Thymus (tissue), 11 donors: ENCODE results near the gene CA7. TPM values are rescaled to one million over a fixed set of nuclear protein-coding genes. Genes with fewer than 3 reads are reported as not detected.
"Not testable (repeated sequence)": the region's sequence is repeated elsewhere in the genome, so short reads cannot be mapped to it uniquely, and the experiment has no call there.

Experiments used
- DNase-seq, 9 donors: peaks; one replicate each; pipeline ENCODE4 v3.0.0-alpha.2; 2013; ENCODE audit warnings: low spot score in 9 of 9, low read depth in 6 of 9, missing footprints in 1 of 9
- H3K27ac ChIP-seq, 2 donors: one replicate each; pipeline ENCODE4 v1.5.1; 2013; ENCODE audit warnings: control low read depth in 1 of 2, low read depth in 1 of 2, low read length in 1 of 2, mild to moderate bottlenecking in 1 of 2, moderate library complexity in 1 of 2
- H3K27me3 ChIP-seq, 2 donors: one replicate each; pipeline ENCODE4 v1.5.1; 2013; ENCODE audit warnings: low read length in 1 of 2; ENCODE audit not compliant: control insufficient read depth in 2 of 2, insufficient read depth in 1 of 2
- H3K36me3 ChIP-seq, 2 donors: one replicate each; pipeline ENCODE4 v1.5.1; 2013; ENCODE audit warnings: low read length in 1 of 2, mild to moderate bottlenecking in 1 of 2, moderate library complexity in 1 of 2; ENCODE audit not compliant: control insufficient read depth in 2 of 2, insufficient read depth in 2 of 2
- H3K4me1 ChIP-seq, 2 donors: one replicate each; pipeline ENCODE4 v1.5.1; 2013; ENCODE audit warnings: low read length in 2 of 2; ENCODE audit not compliant: control insufficient read depth in 2 of 2, insufficient read depth in 2 of 2
- H3K4me3 ChIP-seq, 2 donors: one replicate each; pipeline ENCODE4 v1.5.1; 2013; ENCODE audit warnings: low read length in 2 of 2, control low read depth in 1 of 2, mild to moderate bottlenecking in 1 of 2
- H3K9me3 ChIP-seq, 2 donors: one replicate each; pipeline ENCODE4 v1.5.1; 2013; ENCODE audit warnings: low read length in 1 of 2, mild to moderate bottlenecking in 1 of 2; ENCODE audit not compliant: control insufficient read depth in 2 of 2, insufficient read depth in 1 of 2
- WGBS: extraction: QIAGEN DNeasy Blood & Tissue Kit; methylation state at CpG from one replicate; pipeline ENCODE4 v1.1.7; 2013; 5-methylcytosine and 5-hydroxymethylcytosine counted together
- polyA plus RNA-seq: library from polyadenylated mRNA; stranded (reverse); fragments of 200-250 nt; gene quantifications from one replicate; pipeline ENCODE4 v1.2.3, GENCODE V29; 2013
- total RNA-seq: library from RNA; stranded (reverse); fragments of 120-200 nt; gene quantifications from one replicate; pipeline ENCODE4 v1.2.4, GENCODE V29; 2013
- donor health status: healthy.

The CA7 gene
- total and polyA plus RNA-seq, 2 donors = 0.19 to 0.80 TPM

DNA sequence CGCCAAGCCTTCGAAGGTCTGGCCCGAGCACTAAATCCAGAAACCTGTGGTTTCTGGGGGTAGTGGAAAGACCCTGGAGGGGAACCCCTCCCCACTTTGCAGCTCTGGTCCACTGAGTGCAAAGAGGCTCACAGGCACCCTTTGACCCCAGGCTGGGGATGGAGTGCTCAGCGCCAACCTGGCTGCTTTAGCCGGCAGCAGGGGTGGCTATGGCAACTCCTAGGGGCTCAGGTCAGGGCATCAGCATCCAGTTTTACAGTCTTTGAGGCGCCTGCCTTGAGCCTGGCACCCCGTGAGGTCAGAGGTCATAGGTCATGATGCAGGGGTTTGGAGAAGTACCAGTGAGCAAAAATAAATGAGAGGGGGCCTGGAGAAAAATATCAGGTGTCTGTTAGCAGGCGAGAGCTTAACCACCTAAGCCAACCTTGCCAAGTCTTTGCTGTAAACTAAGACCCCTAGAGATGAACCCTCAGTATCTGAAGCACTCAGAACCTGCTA lies 17.9 kb downstream of the CA7 start:
- no peak for DNase-seq

DNA sequence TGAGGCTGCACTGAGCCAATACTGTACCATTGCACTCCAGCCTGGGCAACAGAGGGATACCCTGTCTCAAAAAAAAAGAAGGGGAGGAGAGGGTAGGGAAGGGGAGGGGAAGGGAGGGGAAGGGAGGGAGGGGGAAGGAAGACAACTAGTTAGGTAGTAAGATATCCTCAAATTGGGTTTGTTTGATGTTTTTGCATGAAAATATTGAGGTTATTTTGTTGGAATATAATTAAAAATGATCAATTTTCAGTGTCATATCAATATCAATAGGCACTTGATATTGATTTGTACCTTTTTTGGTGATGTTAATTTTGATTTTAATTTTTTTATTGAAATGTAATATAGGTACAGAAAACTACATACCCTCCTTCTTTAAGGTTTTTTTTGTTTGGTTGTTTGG lies 19.5 kb downstream of the CA7 start:
- Histone ChIP-seq H3K36me3 (no peaks in the 10 kb centered on the region), H3K27me3 (no peaks in the 10 kb centered on the region), H3K4me1 (no peaks in the 10 kb centered on the region), H3K9me3 (no peaks in the 10 kb centered on the region), H3K4me3 (no peak overlapping the region), H3K27ac (no peak overlapping the region)
- no peak for DNase-seq

More for the DNA sequence above, 17.9 kb downstream of the CA7 start:
- H3K27me3 ChIP-seq = no peaks in the 10 kb centered on the region
- whole genome bisulfite sequencing = 97% methylated on average over 8 of the region's 8 CpGs
- H3K4me1 ChIP-seq = no peaks in the 10 kb centered on the region
- H3K9me3 ChIP-seq = no peaks in the 10 kb centered on the region
- no peak overlapping the region for H3K4me3 ChIP-seq
- no peak overlapping the region for H3K27ac ChIP-seq
- no peaks in the 10 kb centered on the region for H3K36me3 ChIP-seq

DNA sequence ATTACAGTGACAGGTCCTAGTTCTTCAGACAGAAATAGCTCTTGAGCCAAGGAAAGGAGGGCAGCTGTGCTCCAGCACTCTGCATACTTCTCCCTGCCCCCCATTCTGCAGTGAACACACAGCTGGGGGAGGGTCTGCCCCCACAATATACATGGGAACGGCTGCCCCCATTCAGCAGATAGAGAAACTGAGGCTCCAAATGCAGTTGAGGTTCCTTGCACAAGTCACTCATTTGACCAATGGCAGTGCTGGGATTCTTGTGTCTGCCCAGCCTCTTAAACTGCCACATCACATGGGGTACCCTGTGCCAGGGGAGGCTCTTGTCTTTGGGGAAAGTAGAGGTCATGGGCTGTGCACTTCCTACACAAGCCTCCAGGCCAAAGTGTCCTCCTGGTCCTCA lies 25.2 kb downstream of the CA7 start:
- DNase-seq = no peak
- WGBS = 98% methylated on average over 1 of the region's 1 CpG
- Histone ChIP-seq H3K36me3 (no peaks in the 10 kb centered on the region), H3K27ac (no peak overlapping the region), H3K4me1 (peaks cover 0 to 7% of the 10 kb centered on the region in 2 donors), H3K4me3 (no peak overlapping the region), H3K27me3 (peaks cover 0 to 14% of the 10 kb centered on the region in 2 donors), H3K9me3 (no peaks in the 10 kb centered on the region)

DNA sequence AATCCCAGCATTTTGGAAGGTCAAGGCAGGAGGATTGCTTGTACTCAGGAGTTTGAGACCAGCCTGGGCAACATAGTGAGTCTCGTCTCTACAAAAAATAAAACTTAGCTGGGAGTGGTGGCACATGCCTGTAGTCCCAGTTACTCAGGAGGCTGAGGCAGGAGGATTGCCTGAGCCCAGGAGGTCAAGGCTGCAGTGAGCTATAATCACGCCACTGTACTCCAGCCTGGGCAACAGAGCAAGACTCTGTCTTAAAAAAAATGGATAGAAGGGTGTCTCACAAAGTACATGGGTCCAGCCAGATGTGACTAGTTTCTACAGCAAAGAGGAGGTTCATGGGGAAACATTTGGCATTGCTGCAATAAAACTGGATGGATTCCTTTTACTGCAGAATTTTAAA lies 27.1 kb downstream of the CA7 start:
- peaks cover 0 to 14% of the 10 kb centered on the region in 2 donors for H3K27me3 ChIP-seq
- H3K27ac ChIP-seq, H3K9me3 ChIP-seq, H3K4me1 ChIP-seq, H3K4me3 ChIP-seq, H3K36me3 ChIP-seq, DNase-seq: not testable (repeated sequence)
- 98% methylated on average over 2 of the region's 2 CpGs for WGBS

DNA sequence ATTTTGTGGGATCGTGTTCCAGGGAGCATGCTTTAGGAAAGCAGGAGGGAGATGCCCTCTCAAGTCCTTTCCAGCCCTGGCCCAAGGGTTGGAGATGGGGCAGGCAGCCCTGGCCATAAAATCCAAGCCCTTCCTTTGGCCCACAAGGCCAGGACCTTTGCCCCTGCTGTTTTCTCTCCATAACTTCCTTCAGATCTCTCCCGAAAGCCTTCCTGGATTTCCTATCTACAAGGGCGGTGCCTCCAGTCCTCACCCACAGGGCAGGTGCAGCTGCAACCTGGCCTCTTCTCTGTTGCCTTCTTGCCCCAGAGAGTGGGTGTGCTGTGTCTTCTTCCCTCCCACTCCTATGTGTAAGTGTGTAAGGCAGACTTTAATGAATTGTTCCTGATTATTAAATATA lies 27.6 kb downstream of the CA7 start:
- WGBS = 97% methylated on average over 3 of the region's 3 CpGs
- H3K9me3 ChIP-seq = no peaks in the 10 kb centered on the region
- H3K4me1 ChIP-seq = peaks cover 0 to 7% of the 10 kb centered on the region in 2 donors
- no peaks in the 10 kb centered on the region for H3K36me3 ChIP-seq
- no peak overlapping the region for H3K27ac ChIP-seq
- no peak for DNase-seq
- H3K27me3 ChIP-seq = peaks cover 0 to 14% of the 10 kb centered on the region in 2 donors
- H3K4me3 ChIP-seq = no peak overlapping the region

DNA sequence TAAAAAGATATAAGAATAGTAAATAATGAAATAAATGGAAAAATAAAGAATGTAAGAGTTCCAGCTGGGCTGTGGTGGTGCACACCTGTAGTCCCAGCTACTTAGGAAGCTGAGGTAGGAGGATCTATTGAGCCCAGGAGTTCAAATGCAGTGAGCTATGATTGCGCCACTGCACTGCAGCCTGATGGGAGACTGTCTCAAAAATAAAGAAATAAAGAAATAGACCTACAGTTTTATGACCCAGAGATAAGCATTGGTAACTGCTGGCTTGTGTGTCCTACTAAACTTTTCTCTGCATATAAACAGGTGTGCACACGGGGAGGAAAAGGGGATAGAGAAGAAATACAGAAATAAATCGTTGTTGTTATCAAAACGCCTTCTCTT lies 28.3 kb downstream of the CA7 start:
- peaks cover 0 to 7% of the 10 kb centered on the region in 2 donors for H3K4me1 ChIP-seq
- WGBS = 65% methylated on average over 4 of the region's 4 CpGs
- H3K27ac ChIP-seq = no peak overlapping the region
- H3K36me3 ChIP-seq = no peaks in the 10 kb centered on the region
- H3K4me3 ChIP-seq = no peak overlapping the region
- H3K27me3 ChIP-seq = peaks cover 0 to 14% of the 10 kb centered on the region in 2 donors
- no peaks in the 10 kb centered on the region for H3K9me3 ChIP-seq
- DNase-seq = no peak

DNA sequence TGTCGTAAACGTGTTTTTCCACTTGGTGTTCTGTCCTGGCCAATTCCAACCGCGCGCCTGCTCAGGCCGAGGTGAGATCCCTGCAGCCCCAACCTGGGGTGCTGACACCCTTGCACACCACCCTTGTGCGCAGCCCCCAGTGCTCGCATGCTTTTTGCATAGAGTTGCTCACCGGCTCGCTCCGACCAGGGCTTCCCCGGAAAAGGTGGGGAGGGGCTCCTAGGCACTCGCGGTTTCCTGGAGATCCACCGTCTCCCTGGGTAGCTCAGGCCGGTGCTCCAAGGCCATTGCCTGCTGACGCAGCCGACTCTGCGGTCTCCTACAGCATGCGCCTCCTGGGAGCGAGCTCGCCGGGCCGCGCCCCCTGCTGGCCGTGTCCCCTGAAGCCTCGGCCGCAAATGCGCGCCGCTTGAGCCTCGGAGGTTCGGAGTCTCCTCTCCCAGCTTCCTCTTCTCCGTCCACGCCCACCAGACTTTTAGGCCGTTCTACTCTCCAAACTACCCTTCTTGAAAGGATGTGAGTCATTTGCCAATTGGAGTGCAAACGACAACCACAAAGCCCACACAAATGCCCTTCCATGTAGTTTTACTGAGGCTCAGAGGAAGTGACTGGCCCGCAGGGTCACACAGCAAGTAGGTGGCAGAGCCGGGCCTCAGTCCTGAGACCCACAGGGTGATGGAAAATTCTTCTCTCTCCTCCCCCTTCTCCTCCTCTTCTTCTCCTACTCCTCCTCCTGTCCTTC lies 28.9 kb downstream of the CA7 start:
- Histone ChIP-seq H3K4me3 (peak overlapping the region; percentile 24 to 34), H3K4me1 (peaks cover 0 to 7% of the 10 kb centered on the region in 2 donors), H3K9me3 (no peaks in the 10 kb centered on the region), H3K36me3 (no peaks in the 10 kb centered on the region), H3K27me3 (peaks cover 0 to 14% of the 10 kb centered on the region in 2 donors), H3K27ac (no peak overlapping the region)
- 4% methylated on average over 39 of the region's 39 CpGs for WGBS
- DNase-seq = peak in 8 of 9 donors; percentile 43 to 84 (median 66)

DNA sequence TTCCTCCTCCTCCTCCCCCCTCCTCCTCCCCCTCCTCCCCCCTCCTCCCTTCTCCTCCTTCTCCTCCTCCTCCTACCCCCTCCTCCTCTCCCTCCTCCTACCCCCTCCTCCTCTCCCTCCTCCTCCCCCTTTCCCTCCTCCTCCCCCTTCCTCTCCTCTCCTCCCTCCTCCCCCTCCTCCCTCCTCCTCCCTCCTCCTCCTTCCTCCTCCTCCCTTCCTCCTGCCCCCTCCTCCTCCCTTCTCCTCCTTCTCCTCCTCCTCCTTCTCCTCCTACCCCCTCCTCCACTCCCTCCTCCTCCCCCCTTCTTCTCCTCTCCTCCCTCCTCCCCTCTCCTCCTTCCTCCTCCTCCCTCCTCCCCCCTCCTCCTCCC lies 29.5 kb downstream of the CA7 start:
- no peak for DNase-seq
- Histone ChIP-seq H3K4me3 (no peak overlapping the region), H3K9me3 (no peaks in the 10 kb centered on the region), H3K36me3 (no peaks in the 10 kb centered on the region), H3K27ac (no peak overlapping the region), H3K27me3 (peaks cover 0 to 14% of the 10 kb centered on the region in 2 donors), H3K4me1 (peaks cover 0 to 11% of the 10 kb centered on the region in 2 donors)

DNA sequence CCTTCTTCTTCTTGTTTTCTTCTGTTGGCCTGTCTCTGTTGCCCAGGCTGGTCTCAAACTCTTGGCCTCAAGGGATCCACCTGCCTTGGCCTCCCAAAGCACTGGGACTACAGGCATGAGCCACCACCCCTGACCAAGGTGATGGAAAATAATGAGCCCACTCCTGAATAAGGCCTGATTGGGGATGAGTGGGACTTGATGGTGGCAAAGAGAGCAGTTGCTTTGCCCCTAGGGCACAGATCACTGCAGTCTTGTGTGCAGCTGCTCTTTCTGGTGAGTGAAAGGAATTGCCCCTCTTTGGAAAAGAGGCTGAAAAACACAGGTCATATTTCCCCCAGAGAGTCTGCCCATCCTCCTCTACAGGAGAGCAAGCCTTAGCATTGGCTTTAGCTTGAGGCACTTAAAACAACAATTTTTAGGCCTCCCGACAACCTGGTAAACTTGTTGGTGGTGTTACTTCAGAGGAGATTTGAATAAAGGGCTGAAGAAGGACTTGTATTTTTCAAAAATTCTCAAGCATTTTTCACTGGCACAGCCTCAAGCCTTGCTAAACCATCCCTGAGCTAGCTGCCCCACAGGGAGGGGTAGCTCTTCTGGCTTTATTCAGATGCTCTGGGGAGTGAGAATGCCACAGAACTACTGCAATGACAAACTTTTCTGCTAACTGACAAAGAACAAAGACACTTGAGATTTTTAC lies 30.0 kb downstream of the CA7 start:
- 94% methylated on average over 1 of the region's 1 CpG for WGBS

More for the DNA sequence above, 30.0 kb downstream of the CA7 start:
- H3K27ac ChIP-seq = no peak overlapping the region
- H3K27me3 ChIP-seq = peaks cover 0 to 14% of the 10 kb centered on the region in 2 donors
- peaks cover 0 to 11% of the 10 kb centered on the region in 2 donors for H3K4me1 ChIP-seq
- H3K36me3 ChIP-seq = no peaks in the 10 kb centered on the region
- DNase-seq = no peak
- no peaks in the 10 kb centered on the region for H3K9me3 ChIP-seq
- H3K4me3 ChIP-seq = no peak overlapping the region
